Esophagus squamous epithelium (tissue), 5 donors: ENCODE results near the gene NAA16. TPM values are rescaled to one million over a fixed set of nuclear protein-coding genes. Genes with fewer than 3 reads are reported as not detected.

Source experiments
- DNase-seq: peaks from one replicate; lab custom pipeline; 2025; lab: John Stamatoyannopoulos, UW
- H3K27ac ChIP-seq, 4 donors: fragments of 200-600 bp; sonication (generic); one replicate each; pipeline ENCODE4 v1.5.1; 2016 to 2019; ENCODE audit warnings: mild to moderate bottlenecking in 1 of 4
- H3K27me3 ChIP-seq, 4 donors: fragments of 200-600 bp; sonication (generic); 1 replicate in 3 of 4; 2 replicates in 1 of 4; pipeline versions ENCODE4 v1.5.1 to v1.6.0; 2017 to 2021; ENCODE audit warnings: antibody characterized with exemption in 1 of 4
- H3K36me3 ChIP-seq, 3 donors: fragments of 200-600 bp; sonication (generic); one replicate each; pipeline ENCODE4 v1.5.1; 2016 to 2019
- H3K4me1 ChIP-seq, 3 donors: fragments of 200-600 bp; sonication (generic); one replicate each; pipeline ENCODE4 v1.5.1; 2017 to 2019
- H3K4me3 ChIP-seq, 4 donors: fragments of 200-600 bp; sonication (generic); 1 replicate in 3 of 4; 2 replicates in 1 of 4; pipeline ENCODE4 v1.5.1; 2016 to 2019; ENCODE audit warnings: mild to moderate bottlenecking in 2 of 4, moderate library complexity in 1 of 4
- H3K9me3 ChIP-seq, 3 donors: fragments of 200-600 bp; sonication (generic); one replicate each; pipeline ENCODE4 v1.5.1; 2016 to 2019
- POLR2A ChIP-seq, 4 donors: fragments of 450-650 bp; IDR thresholded peaks; one replicate each; pipeline ENCODE4 v1.6.1; 2017; ENCODE audit warnings: antibody characterized with exemption in 4 of 4, mild to moderate bottlenecking in 4 of 4, moderate library complexity in 3 of 4
- WGBS, 2 donors: methylation state at CpG; one replicate each; pipeline ENCODE4 v1.1.5; 2018; 5-methylcytosine and 5-hydroxymethylcytosine counted together
- intact Hi-C: fragments of 100-400 bp; cut with DNase I; formaldehyde crosslinking; loops from one replicate; pipeline ENCODE4 v1.15.0; 2022
- total RNA-seq, 4 donors: library from RNA; depleted of rRNA; stranded (reverse); fragments of >200 nt; gene quantifications; one replicate each; pipeline ENCODE4 v1.1.0, GENCODE V29; 2016
- TF ChIP-seq, protein P1 (sequence below), 6 experiments: fragments of 450-650 bp in 4 of 6; fragments of 200-600 bp in 2 of 6; sonication (generic) in 2 of 6; IDR thresholded peaks; one replicate each; pipeline ENCODE4 v1.5.1; 2016 to 2019; ENCODE audit warnings: antibody characterized with exemption in 6 of 6, mild to moderate bottlenecking in 4 of 6, moderate library complexity in 4 of 6
- donor health status: DM: yes; HTN: yes; CAD: no.

The NAA16 gene
- total RNA-seq, 4 donors from 2014 or later: 8.1 to 21.4 (median 12.1) TPM

DNA sequence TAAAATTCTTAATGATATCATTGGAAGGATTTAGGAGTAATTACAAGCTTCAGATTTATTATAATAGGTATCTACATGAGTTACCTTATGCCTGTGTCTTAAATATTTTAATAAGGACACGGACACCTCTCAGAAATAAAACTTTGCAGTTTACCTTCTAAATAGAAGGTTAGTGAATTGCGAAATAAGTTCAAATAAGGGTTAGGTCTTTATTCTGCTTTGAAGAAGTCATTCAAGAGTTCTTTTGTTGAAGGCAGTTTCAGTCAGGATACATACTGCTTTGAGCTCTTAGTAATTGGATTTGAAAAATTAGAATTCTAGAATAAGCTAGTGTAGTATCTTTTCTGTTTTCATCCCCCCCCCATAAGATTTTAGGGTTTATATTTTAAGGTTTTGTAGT is 53.0 kb downstream of the NAA16 start:
- H3K4me3 ChIP-seq: no peak overlapping the region
- intact Hi-C loops: no loop called here
- H3K4me1 ChIP-seq: no peaks in the 10 kb centered on the region
- no peak overlapping the region for H3K27ac ChIP-seq
- no peaks in the 10 kb centered on the region for H3K9me3 ChIP-seq
- WGBS, 2 donors: 93 to 94% methylated on average over 2 of the region's 2 CpGs
- no peak for TF ChIP-seq POLR2A (IDR thresholded peaks at IDR 0.05)
- TF ChIP-seq, protein P1, sequence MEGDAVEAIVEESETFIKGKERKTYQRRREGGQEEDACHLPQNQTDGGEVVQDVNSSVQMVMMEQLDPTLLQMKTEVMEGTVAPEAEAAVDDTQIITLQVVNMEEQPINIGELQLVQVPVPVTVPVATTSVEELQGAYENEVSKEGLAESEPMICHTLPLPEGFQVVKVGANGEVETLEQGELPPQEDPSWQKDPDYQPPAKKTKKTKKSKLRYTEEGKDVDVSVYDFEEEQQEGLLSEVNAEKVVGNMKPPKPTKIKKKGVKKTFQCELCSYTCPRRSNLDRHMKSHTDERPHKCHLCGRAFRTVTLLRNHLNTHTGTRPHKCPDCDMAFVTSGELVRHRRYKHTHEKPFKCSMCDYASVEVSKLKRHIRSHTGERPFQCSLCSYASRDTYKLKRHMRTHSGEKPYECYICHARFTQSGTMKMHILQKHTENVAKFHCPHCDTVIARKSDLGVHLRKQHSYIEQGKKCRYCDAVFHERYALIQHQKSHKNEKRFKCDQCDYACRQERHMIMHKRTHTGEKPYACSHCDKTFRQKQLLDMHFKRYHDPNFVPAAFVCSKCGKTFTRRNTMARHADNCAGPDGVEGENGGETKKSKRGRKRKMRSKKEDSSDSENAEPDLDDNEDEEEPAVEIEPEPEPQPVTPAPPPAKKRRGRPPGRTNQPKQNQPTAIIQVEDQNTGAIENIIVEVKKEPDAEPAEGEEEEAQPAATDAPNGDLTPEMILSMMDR (IDR thresholded peaks at IDR 0.05): no peak
- H3K27me3 ChIP-seq: no peaks in the 10 kb centered on the region
- peaks cover 0 to 97% (median 15%) of the 10 kb centered on the region in 3 donors for H3K36me3 ChIP-seq
- no peak for DNase-seq

DNA sequence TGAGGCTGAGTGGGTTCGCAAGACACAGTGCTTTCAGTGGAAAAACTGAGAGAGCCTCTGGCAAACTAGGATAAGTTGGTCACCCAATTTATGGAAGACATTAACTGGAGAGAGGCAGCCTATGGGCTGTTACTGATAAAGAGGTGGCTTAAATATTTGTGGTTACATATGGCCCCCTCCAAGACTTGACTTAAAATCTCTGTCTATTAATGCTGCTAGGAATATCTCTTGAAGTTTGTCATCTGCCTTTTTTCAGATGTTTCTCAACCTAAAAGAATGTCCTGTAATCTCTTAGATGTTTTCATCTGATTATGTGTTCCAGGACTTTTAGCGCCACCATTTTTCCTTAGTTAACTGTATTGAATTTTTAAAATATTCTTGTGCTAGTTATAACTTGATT is 54.6 kb downstream of the NAA16 start:
- peaks cover 0 to 97% (median 15%) of the 10 kb centered on the region in 3 donors for H3K36me3 ChIP-seq
- intact Hi-C loops: no loop called here
- DNase-seq: no peak

GRCh38 chr13:41370736-41371135 is 59.7 kb downstream of the NAA16 start:
- 80 to 83% methylated on average over 2 of the region's 2 CpGs for WGBS, 2 donors
- H3K9me3 ChIP-seq: no peaks in the 10 kb centered on the region
- TF ChIP-seq, protein P1 (IDR thresholded peaks at IDR 0.05): no peak
- TF ChIP-seq POLR2A (IDR thresholded peaks at IDR 0.05): no peak
- no peak overlapping the region for H3K27ac ChIP-seq
- intact Hi-C loops: no loop called here
- no peak overlapping the region for H3K4me3 ChIP-seq
- no peaks in the 10 kb centered on the region for H3K27me3 ChIP-seq
- no peaks in the 10 kb centered on the region for H3K4me1 ChIP-seq
- no peak for DNase-seq
- peaks cover 0 to 100% (median 4%) of the 10 kb centered on the region in 3 donors for H3K36me3 ChIP-seq

More for the DNA sequence above, 54.6 kb downstream of the NAA16 start:
- Histone ChIP-seq H3K27ac (no peak overlapping the region), H3K4me3 (no peak overlapping the region), H3K4me1 (no peaks in the 10 kb centered on the region), H3K27me3 (no peaks in the 10 kb centered on the region), H3K9me3 (no peaks in the 10 kb centered on the region)
- 90 to 100% methylated on average over 2 of the region's 2 CpGs for WGBS, 2 donors
- TF ChIP-seq, protein P1 (IDR thresholded peaks at IDR 0.05): no peak
- TF ChIP-seq POLR2A (IDR thresholded peaks at IDR 0.05): no peak

- TF ChIP-seq POLR2A (IDR thresholded peaks at IDR 0.05): no peak
- TF ChIP-seq, protein P1 (IDR thresholded peaks at IDR 0.05): no peak
- Histone ChIP-seq H3K4me1 (no peaks in the 10 kb centered on the region), H3K27me3 (no peaks in the 10 kb centered on the region), H3K36me3 (peaks cover 0 to 48% (median 9%) of the 10 kb centered on the region in 3 donors), H3K9me3 (no peaks in the 10 kb centered on the region), H3K27ac (no peak overlapping the region), H3K4me3 (no peak overlapping the region)
- 89 to 94% methylated on average over 5 of the region's 5 CpGs for WGBS, 2 donors
- DNase-seq: no peak
- intact Hi-C loops: no loop called here
Observed at GRCh38 chr13:41377446-41377845, 66.4 kb downstream of the NAA16 start.

DNA sequence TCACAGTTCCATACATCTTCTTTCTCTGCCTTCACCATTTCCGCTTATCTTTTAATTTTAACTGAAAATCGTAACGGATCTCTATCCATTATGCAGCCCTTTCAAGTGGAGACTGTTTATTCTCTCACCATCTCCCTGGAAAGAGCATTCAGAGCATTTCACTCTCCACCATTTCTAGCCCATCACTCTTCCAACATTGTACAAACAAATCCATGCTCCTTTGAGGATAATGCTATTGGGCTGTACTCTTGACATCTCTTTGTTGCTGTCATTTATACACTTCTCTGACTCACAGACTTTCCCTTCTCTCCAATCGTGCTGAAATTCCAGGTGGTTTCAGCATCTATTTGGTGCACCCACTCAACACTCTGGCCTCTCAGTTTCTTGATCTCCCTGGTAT is 71.4 kb downstream of the NAA16 start:
- no peak overlapping the region for H3K4me3 ChIP-seq
- no peaks in the 10 kb centered on the region for H3K4me1 ChIP-seq
- H3K27me3 ChIP-seq: no peaks in the 10 kb centered on the region
- H3K36me3 ChIP-seq: peaks cover 0 to under 1% (median 0%) of the 10 kb centered on the region in 3 donors
- no peak for TF ChIP-seq POLR2A (IDR thresholded peaks at IDR 0.05)
- TF ChIP-seq, protein P1 (IDR thresholded peaks at IDR 0.05): no peak
- no peak for DNase-seq
- 47 to 48% methylated on average over 4 of the region's 4 CpGs for WGBS, 2 donors
- H3K27ac ChIP-seq: no peak overlapping the region
- H3K9me3 ChIP-seq: no peaks in the 10 kb centered on the region
- intact Hi-C loops: no loop called here
